Medulla oblongata (tissue), 1 donor: Measurements from ENCODE around the gene RHOBTB3.
A peak's percentile ranks its signal among the peaks of the same experiment; 100 is the strongest.
"Not testable (repeated sequence)": the region's sequence is repeated elsewhere in the genome, so short reads cannot be mapped to it uniquely, and the experiment has no call there.

Source experiments
- DNase-seq: peaks from one replicate; pipeline ENCODE4 v3.0.0-alpha.2; 2015; ENCODE audit errors: extremely low spot score

The RHOBTB3 gene

DNA sequence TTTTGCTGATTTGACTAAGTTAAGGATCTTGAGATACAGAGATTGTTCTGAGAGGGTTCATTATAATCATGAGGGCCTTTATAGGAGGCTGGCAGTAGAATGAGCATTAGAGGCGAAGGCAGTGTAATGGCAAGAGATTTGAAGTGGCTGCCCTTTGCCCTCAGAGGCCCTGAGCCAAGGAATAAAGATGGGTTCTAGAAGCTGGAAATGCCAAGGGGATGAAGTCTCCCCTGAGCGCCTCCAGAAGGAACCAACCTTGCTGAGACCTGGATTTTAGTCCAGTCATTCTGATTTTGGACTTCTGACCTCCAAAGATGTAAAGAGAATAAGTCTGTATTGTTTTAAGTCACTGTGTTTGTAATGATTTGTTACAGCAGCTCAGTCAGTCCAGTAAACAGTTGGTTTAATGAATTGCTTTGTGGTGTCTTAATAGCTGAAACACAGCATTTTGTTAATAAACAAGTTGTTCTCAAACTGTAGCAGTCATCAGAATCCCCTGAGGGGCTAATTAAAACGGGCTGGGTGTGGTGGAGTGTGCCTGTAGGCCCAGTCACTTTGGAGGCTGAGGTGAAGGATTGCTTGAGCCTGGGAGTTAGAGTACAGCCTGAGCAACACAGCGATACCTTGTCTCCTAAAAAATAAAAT is 68.2 kb downstream of the RHOBTB3 start:
- DNase-seq = no peak

GRCh38 chr5:95800553-95800952 is 69.4 kb downstream of the RHOBTB3 start:
- no peak for DNase-seq

DNA sequence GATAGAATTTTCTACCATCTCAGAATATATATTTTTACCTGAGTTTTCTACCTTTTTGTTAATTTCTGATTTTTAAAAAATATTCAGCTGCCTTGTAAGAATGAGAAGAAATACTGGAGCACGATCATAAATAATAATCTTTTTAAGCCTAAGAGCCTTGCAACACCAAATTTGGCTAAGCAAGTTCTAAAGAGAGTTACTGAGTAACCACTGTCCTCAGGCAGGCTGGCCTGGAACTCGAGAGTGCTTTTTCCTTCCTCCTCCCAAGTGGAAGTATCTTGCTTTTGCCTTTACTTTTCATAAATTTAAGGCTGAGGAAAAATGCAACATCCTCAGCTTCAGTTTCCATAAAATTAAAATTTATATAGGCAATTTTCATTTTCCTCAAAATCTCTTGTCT is 70.4 kb downstream of the RHOBTB3 start:
- no peak for DNase-seq

DNA sequence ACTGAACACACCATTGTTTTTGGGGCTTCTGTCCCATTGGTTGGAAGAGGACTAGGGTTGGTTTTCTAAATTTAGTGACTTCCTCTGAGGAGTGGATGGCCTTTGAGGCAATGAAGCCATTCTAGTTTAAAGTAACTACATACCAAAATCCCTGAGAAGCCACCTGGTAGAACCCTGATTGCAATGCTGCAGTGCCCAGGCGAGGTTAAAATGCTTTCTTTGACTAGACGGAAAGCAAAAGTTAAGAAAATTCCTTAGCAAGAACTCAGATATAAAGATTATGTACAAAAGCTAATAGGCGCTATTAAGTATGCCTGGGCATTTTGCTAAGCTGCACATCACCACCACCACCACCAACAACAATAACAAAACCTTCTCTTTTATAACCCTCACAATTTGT is 70.8 kb downstream of the RHOBTB3 start:
- DNase-seq = no peak

DNA sequence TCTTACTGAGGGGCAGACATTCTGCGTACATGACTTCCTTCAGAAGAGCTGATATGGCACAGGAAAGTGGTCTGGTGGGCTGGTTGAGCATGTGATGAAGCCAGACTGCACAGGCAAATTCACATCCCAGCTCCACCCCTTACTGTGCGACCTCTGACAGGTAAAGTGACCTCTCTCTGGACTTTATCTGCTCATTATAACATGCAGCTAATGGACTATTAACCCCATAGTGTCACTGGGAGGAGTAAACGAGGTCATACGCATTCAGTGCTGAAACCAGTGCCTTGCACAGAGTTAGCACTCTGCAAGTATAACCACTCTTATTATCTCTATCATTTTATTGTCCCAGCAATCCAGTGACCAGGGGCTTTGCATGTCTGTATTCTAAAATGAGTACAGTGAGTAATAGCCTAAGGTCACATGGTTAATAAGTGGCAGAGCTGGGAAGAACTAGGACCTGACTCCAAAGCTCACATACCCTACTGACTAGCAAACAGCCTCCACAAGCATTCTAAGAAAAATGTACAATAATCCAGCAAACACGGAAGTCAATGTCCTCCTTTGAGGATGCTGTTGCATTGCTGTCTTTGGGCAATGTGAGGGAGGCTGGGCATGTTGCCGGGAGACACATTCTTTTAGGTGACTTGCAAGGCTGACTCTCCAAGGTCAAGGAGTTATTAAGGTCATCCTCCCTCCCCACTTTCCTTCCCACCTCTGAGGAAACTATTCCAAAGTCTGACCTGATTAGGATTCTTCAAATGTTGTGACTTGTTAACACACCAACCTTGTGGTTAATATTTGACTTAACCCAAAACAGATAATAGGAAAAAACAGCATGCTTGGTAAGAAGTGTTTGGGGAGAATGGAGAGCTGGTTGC is 72.4 kb downstream of the RHOBTB3 start:
- DNase-seq = no peak

- DNase-seq = no peak
Measured at GRCh38 chr5:95804736-95805539, 73.8 kb downstream of the RHOBTB3 start.

- no peak for DNase-seq
Measured at GRCh38 chr5:95806687-95807086, 75.6 kb downstream of the RHOBTB3 start.

DNA sequence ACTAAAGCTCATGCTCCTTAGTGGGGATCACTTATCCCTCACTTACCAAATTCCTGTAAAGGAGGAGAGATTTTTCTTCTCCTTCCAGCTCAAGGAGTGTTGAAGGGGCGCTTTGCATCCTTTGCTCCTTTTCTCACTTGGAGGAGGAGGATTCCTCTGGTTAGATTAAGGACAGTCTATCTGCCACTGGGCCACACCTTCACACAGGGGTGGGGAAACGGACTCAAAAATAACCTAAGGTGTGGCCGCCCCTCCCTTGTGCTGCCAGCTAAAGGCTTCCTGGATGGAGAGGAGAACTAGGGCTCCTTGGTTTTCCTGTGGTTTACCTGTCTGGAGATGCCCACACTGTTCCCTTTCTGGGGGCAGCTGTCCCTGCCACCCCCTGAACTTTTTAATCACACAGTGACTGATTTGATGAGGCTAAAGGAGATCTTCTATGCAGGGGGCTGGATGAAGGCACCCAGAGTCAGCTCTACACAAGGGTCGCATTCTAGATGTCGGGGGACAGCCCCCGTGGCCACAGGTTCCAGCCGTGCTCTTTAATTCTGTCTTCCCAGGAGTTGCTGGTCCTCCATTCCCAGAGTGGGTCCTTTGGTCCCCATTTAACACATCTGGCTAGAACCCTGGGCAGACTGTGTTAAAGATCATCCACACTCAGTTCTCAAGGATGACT is 77.0 kb downstream of the RHOBTB3 start:
- no peak for DNase-seq

GRCh38 chr5:95808686-95809413 is 77.7 kb downstream of the RHOBTB3 start:
- DNase-seq = peak; percentile 81

GRCh38 chr5:95809414-95809960 is 78.4 kb downstream of the RHOBTB3 start:
- peak; percentile 49 for DNase-seq

DNA sequence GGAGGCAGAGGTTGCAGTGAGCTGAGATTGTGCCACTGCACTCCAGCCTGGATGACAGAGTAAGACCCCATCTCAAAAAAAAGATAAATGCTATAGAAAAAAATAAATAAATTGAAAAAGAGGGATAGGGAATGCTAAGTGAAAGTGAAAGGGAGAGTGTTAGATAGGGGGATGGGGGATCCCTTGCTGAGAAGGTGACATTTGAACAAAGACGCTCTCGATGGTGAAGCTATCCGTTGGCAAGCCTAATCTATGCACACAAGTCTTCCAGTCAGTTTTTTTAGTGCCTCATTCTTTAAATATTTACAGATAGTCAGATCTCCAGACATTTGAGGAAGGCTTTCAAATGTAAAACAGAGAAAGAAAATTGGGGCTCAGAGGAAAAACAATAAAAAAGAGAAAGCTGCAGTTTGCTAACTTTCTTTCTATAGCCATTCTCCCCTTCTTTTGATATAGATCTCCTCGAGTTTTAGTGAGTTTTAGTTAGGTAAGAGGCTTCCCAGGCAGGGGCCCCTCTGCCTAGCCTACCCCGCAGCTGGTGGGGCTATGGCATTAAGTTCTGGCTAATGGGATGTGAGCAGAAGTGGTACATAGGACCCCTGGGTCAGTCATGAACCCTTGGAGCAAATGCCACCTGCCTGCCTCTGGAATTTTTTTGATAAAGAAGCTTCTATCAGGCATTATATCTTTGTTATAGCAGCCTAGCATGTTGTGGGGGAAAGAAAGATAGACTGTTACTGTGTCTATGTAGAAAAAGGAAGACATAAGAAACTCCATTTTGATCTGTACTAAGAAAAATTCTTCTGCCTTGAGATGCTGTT is 79.4 kb downstream of the RHOBTB3 start:
- DNase-seq = no peak

GRCh38 chr5:95811126-95811423 is 79.9 kb downstream of the RHOBTB3 start:
- not testable (repeated sequence) for DNase-seq

GRCh38 chr5:95811461-95812073 is 80.4 kb downstream of the RHOBTB3 start:
- not testable (repeated sequence) for DNase-seq

- DNase-seq = no peak
Measured at GRCh38 chr5:95812074-95812471, 80.9 kb downstream of the RHOBTB3 start.

DNA sequence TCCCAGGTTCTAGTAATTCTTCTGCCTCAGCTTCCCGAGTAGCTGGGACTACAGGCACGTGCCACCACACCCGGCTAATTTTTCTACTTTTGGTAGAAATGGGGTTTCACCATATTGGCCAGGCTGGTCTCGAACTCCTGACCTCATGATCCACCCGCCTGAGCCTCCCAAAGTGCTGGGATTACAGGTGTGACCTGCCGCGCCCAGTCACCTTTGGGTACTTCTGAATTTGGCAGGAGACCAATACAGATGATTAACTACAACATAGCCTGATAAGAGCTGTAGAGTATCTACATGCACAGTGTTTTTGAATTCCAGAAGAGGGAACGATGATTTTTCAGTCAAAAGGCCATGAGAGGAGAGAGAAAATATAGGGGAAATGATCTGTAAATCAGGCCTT is 81.9 kb downstream of the RHOBTB3 start:
- not testable (repeated sequence) for DNase-seq

DNA sequence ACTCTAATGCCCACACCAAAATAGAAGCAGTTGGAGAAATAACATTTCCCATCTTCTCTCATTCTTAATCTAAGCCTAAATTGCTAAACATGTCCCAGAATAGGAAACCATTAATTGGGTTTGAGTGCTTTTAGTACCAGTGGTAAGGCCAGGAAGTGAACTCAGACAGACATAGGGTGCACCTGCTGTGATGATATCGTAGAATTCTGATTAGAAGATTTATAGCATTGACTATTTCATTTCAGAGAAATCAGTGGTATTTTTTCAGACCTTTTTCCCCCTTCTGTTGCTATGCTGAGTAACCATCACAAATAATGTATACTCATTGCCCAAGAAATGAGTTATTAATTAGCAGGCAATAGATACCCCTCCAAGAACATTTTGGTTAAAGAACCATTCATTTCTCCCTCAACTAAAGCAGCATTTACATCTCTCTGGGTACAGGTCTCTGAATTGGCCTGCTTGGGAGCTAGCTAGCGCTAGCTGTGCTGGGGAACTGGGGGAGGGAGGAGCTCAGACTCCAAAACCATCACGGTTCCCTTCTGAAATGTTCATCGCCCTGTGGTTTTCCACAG is 84.1 kb downstream of the RHOBTB3 start:
- no peak for DNase-seq

- DNase-seq = no peak
Measured at GRCh38 chr5:95816341-95816740, 85.2 kb downstream of the RHOBTB3 start.

DNA sequence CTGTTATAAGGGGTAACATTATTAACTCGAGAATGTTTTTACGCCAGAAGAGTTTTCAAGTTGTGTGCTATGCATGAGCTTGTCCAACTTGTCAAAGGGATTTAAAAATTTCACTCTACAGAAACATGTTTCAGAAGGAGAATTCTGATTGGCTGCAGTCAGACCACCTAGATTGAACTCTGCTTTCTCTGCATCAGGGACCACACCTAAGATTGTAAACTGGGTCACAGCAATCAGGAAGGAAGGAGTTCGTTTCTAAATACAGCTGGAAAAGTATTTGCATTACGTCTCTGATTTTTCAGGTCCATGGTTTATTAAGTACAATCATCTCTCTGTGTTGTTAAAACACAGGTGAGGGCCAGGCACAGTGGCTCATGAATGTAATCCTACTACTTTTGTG is 85.6 kb downstream of the RHOBTB3 start:
- no peak for DNase-seq

DNA sequence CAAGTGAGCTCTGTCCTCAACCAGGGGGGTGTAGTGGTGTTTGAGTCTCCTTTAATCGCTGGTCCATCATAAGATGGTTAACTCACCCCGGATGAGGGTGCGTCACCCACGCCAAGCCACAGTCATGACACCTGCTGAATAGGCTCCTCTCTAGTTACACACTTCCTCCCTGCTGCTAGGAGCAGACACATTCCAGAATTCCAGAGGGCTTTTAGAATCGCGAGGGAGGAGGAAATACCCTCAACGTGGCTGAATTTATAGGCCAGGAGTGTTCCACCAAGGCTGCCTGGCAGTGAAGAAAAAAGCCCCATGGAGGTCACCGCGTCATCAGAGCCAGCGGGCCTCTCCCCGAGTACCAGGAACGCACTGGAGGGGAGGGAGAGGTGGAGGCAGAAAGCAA is 86.3 kb downstream of the RHOBTB3 start:
- no peak for DNase-seq
